ENCODE data around the gene SLC29A2.

The SLC29A2 gene

DNA sequence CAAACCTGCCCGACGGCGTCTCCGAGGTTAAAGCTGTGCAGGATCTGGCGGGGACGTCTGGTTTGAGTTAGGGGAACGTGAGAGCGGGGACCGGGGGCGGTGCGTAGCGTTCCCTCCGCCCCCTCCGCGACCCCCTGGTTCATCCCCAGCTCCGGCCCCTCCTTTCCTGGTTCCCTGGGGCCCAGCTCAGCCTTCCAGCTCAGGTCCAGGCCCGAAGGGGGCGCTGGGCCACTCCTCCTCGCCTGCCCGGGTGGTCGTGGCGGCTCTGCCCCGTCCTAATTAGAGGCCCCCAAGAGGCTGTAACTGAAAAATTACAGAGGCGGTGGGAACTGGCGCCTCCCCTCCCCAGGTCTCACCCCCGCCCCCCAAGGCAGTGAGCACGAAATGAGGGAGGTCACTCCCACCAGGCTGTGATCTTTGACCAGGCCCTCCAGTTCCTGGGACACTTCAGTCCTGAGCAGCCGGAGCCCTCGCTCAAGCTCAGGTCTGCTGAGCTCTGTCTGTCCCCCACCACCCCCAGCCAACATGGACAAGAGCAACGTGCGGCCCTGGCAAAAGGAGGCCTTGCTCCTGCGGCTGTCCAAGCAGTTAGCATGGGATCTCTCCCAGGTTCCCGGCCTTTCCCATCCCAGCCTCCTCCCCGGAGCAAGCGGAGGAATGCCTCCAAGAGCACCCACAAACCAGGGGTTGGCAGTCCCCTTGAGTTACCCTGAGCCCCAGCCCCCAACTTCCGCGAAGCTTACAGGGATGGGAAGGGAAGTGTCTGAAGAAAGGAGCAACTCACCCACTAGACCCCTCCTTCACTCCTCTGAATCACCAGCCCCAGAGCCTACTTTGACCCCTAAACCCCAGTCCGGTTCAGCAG is 58.0 kb downstream of the SLC29A2 start:
- intact Hi-C loops (cut with DNase I): no loop called here
- peak in 1 of 42 donors; percentile 3 for DNase-seq

- intact Hi-C loops (cut with DNase I): no loop called here
- DNase-seq: peak; percentile 92 to 98 (median 96)
These were observed 58.8 kb downstream of the SLC29A2 start for GRCh38 chr11:66312549-66313320.
